Motor neuron (in vitro differentiated cells): ENCODE results near the gene ST8SIA6. TPM values are rescaled to one million over a fixed set of nuclear protein-coding genes. Genes with fewer than 3 reads are reported as not detected.
A peak's percentile ranks its signal among the peaks of the same experiment; 100 is the strongest.

Experiments
- ATAC-seq, 8 experiments: fragments of 200-7000 bp; cut with Tn5 transposase; replicated peaks in 6 of 8; 2 replicates each; pipeline ENCODE4 v1.8.0; 2021; ENCODE audit warnings: mild to moderate bottlenecking in 8 of 8, moderate library complexity in 8 of 8
- H3K27ac ChIP-seq, 2 donors: fragments of 250-450 bp; sonication (Bioruptor Pico); 2 replicates each; pipeline ENCODE4 v1.9.0; 2021; ENCODE audit warnings: antibody characterized with exemption in 2 of 2, mild to moderate bottlenecking in 2 of 2, moderate library complexity in 1 of 2
- H3K4me1 ChIP-seq, 2 donors: fragments of 250-450 bp; sonication (Bioruptor Pico); replicated peaks in 1 of 2; 2 replicates each; pipeline ENCODE4 v1.6.1; 2021; ENCODE audit warnings: antibody characterized with exemption in 2 of 2, mild to moderate bottlenecking in 2 of 2, moderate library complexity in 1 of 2
- H3K4me3 ChIP-seq, 5 donors: fragments of 250-450 bp; sonication (Bioruptor Pico); 2 replicates each; pipeline ENCODE4 v1.9.0; 2021; ENCODE audit warnings: antibody characterized with exemption in 5 of 5, mild to moderate bottlenecking in 5 of 5, moderate library complexity in 4 of 5
- WGBS, 10 experiments: fragments of 450-650 bp; shearing (Covaris generic); methylation state at CpG; one replicate each; pipeline ENCODE4 v1.0.0; 2022; 5-methylcytosine and 5-hydroxymethylcytosine counted together
- in situ Hi-C, 9 experiments: fragments of 400-800 bp; cut with MboI; loops; one replicate each; pipeline ENCODE4 v1.15.0; 2021; ENCODE audit warnings: low sequenced_read_pairs in 9 of 9, low pct_unique_long_range_greater_than_20kb in 2 of 9; ENCODE audit not compliant: unreplicated experiment in 9 of 9
- total RNA-seq, 8 experiments: library from RNA; unstranded; fragments of 300-600 nt; gene quantifications; 2 replicates each; pipeline versions ENCODE4 v1.2.3 to v1.2.4, GENCODE V29; 2022

Gene ST8SIA6
- total RNA-seq, 8 experiments from 2014 or later = 0.14 to 4.5 (median 0.24) TPM; not detected in 1

DNA sequence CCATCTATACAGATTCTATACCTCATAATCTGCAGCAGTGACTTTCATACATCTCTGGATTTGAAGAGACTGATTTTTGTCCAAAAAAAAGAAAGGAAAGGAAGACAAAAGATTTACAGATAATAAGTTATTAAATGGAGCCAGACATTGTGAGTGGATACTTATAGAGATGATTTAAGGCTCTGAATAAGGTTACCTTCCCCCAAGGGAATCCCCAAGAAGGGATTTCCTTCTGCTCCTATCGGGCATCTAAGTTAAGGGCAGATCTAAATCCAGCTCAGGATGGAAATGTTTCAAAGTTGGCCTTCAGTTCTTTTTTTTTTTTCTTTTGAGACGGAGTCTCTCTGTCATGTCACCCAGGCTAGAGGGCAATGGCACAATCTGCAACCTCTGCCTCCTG, 97.6 kb downstream of the ST8SIA6 start:
- Histone ChIP-seq H3K27ac (no peak overlapping the region), H3K4me3 (no peak overlapping the region), H3K4me1 (no peaks in the 10 kb centered on the region)
- in situ Hi-C loops = no loop called here
- WGBS, 10 experiments = 33 to 100% (median 80%) methylated on average over 1 to 2 of the region's 2 CpGs; no CpG with 5 or more reads in 1 of the 10 experiments
- ATAC-seq = no peak

DNA sequence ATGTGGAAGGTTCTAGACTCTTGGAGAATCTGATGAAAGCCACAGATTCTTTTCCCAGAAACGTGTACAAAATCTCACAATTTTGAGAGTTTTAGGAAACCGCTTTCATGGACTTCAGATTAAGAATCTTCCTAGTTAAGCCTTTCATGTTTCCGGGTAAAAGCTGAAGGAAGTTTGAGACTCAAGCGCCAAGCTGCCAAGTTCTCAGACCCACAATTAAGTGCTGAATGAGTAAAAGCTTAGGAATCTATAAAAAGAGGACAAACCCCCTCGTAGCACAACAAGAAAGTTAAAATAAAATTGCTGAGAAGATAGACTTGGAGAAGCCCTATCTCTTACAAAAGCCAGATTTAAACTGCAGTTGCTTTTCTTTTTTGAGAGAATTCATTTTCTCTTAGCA, 99.6 kb downstream of the ST8SIA6 start:
- 25 to 85% (median 69%) methylated on average over 2 to 5 of the region's 5 CpGs; no CpG with 5 or more reads in 1 of the 10 experiments for WGBS, 10 experiments
- in situ Hi-C loops = no loop called here
- Histone ChIP-seq H3K4me3 (no peak overlapping the region), H3K4me1 (no peaks in the 10 kb centered on the region), H3K27ac (no peak overlapping the region)
- ATAC-seq = no peak

DNA sequence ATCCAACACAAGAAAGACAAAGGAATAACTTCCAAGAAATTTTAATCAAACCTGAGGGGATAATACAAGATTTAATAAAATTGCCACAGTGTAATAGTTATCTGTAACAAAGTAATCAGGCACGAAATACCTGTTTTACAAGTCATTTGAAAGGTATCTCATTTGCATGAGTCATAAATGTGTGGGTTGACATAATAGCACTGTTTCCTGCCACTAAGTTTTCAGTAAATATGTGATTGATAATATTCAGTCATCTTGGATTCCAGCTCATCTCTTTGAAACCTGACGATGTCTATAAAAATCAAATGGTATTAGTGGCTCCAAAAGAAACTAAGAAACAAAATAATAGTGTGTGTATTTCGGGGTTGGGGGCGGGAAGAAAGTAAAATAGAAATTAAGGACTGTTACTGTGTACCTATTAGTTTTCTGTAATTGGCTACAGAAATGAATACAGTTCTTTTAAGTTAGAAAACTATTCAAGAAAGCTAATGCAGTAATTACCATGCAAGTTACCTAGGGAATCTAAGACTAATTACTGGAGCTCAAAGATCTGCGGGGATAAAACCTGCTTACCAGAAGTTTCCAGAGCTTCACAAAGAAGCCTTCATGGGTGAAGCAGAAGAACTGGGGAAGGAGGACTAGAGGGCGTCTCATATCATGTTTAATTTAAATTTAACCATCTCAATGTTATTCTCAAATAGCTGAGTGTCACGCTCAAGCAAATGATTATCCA, 100.7 kb downstream of the ST8SIA6 start:
- Histone ChIP-seq H3K4me1 (peaks cover 0 to under 1% of the 10 kb centered on the region in 2 donors), H3K27ac (no peak overlapping the region), H3K4me3 (no peak overlapping the region)
- no peak for ATAC-seq
- 26 to 92% (median 73%) methylated on average over 2 to 7 of the region's 7 CpGs for WGBS, 10 experiments
- in situ Hi-C loops = no loop called here

DNA sequence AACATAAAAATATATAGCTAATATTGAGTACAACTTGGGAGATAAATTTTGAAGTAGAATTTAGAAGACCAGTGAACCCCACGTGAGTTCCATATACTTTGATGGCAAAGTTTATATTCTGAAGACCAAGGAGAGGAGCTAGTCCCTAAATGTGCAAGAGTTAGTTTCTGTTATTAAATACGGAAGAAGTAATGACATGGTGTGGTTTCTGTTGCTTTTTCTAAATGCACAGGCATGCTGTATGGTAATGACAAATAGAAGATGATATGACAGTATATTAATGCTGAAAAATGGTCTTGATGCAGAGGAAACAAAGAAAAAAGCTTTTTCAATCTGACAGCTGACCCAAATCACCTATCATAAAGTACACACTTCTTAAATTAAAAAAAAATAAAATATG, 101.8 kb downstream of the ST8SIA6 start:
- Histone ChIP-seq H3K4me3 (no peak overlapping the region), H3K27ac (no peak overlapping the region), H3K4me1 (peaks cover 0 to 5% of the 10 kb centered on the region in 2 donors)
- in situ Hi-C loops = no loop called here
- no peak for ATAC-seq
- WGBS, 10 experiments = 50 to 100% (median 86%) methylated on average over 2 of the region's 2 CpGs

DNA sequence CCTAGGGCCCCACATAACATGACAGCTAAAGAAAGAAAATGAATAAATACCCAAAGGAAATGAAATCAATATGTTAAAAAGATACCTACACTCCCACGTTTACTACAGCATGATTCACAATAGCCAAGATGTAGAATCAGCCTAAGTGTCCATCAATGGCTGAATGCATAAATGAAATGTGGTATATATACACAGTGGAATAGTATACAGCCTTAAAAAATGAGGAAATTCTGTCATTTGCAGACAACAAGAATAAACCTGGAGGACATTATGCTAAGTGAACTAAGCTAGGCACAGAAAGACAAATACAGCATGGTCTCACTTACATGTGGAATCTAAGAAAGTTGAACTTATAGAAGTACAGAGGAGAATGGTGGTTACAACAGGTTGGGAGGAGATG, 102.9 kb downstream of the ST8SIA6 start:
- WGBS, 10 experiments = 0 to 64% (median 14%) methylated on average over 1 of the region's 1 CpG; no CpG with 5 or more reads in 3 of the 10 experiments
- Histone ChIP-seq H3K4me1 (peaks cover 0 to 5% of the 10 kb centered on the region in 2 donors), H3K27ac (no peak overlapping the region), H3K4me3 (no peak overlapping the region)
- in situ Hi-C loops = no loop called here
- no peak for ATAC-seq

DNA sequence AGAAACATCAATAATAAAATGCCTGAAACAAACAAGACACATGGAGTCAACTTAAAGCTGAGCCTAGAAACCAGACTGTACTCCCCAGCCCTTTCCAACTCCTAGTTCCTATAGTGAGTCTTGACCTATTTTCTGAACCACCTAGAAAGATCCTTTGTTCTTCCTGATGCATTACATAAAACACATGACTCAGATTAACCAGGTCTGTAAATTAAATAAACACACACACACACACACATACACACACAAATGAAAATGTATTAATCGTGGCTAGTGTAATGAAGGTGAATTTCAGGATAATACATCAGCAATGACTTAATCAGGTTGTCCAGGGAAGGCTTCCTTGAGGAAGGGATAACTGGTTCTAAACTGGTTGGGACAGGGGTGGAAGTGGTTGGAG, 104.7 kb downstream of the ST8SIA6 start:
- ATAC-seq = no peak
- in situ Hi-C loops = no loop called here
- no peak overlapping the region for H3K27ac ChIP-seq
- 38 to 100% (median 100%) methylated on average over 1 of the region's 1 CpG; no CpG with 5 or more reads in 3 of the 10 experiments for WGBS, 10 experiments
- H3K4me3 ChIP-seq = no peak overlapping the region
- H3K4me1 ChIP-seq = peaks cover 0 to 5% of the 10 kb centered on the region in 2 donors

DNA sequence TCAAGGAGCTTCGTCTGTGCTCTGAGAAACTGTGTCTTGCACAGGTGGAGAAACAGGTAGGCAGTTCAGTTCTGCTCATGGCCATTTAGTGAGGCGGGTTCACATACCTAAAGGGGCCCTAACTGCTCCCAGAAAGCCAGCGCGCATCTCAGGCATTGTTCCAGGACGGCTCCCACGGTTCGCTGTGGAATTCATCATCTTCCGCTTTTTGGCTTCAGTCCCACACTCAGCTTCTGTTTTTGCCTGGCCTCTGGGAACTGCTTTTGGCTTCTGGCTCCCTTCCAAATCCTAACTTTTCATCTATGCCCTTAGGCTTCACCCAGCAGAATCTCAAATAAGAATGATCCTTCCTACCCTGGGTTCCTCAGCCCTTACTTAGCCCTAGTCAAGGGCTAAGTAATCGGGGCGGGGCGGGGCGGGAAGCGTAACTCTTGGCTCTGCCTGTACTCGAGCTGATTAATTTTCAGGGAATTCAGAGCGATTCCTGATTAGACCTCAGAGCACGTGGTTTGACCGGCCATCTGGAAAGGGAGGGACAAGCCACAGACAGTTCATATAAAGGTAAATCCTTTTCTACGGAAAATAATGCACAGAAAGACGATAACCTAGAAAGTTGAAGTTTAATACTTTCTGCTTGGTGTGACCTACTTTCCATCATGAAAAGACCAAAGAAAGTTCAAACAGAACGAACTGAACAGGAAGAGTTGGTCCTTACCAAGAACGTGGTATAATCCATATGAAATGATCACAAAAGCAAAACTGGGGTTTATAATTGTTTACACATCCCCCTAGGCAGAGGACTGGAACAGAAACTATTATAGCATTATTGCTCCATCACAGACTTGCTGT, 105.7 kb downstream of the ST8SIA6 start:
- H3K4me3 ChIP-seq = no peak overlapping the region
- peaks cover 0 to 5% of the 10 kb centered on the region in 2 donors for H3K4me1 ChIP-seq
- no peak overlapping the region for H3K27ac ChIP-seq
- peak in 5 of 8 experiments; percentile 19 to 98 (median 96) for ATAC-seq
- in situ Hi-C loops = no loop called here
- 0 to 88% (median 70%) methylated on average over 2 to 15 of the region's 21 CpGs for WGBS, 10 experiments

DNA sequence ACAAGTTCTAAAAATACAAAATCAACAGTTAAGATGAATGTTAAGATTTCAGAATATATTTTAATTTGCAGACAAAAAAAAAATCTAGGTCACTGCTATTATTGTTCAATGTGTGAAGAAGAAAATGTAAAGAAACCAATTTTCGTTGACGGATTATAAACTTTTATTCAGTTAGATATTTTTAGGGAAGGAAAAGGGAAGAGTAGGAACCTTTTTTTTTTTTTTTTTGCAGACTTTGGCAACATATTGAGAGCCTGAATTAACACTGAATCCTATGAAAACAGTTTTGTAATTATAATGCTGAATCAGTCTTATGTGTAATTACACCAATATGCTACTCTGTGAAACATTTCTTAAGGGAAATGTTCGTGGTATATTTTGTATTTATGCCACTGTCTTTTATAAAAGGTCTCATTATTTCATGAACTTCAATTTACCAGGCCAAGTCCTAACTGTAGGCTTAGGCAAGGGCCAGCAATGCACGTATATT, 106.3 kb downstream of the ST8SIA6 start:
- in situ Hi-C loops = no loop called here
- H3K4me1 ChIP-seq = peaks cover 0 to 5% of the 10 kb centered on the region in 2 donors
- no peak for ATAC-seq
- H3K4me3 ChIP-seq = no peak overlapping the region
- WGBS, 10 experiments = 6 to 87% (median 63%) methylated on average over 2 to 4 of the region's 4 CpGs
- H3K27ac ChIP-seq = no peak overlapping the region

DNA sequence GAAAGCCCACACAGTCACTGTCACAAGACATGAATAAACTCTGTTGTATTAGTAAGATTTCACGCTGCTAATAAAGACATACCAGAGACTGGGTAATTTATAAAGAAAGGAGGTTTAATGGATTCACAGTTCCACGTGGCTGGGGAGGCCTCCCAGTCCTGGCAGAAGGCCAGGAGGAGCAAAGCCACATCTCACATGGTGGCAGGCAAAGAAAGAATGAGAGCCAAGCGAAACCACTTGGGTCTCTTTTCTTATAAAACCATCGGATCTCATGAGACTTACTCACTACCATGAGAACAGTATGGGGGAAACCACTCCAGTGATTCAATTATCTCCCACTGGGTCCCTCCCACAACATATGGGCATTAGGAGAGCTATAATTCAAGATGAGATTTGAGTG, 110.2 kb downstream of the ST8SIA6 start:
- Histone ChIP-seq H3K4me3 (no peak overlapping the region), H3K4me1 (peaks cover 0 to 5% of the 10 kb centered on the region in 2 donors), H3K27ac (no peak overlapping the region)
- in situ Hi-C loops = no loop called here
- 0 to 77% (median 45%) methylated on average over 1 to 4 of the region's 4 CpGs; no CpG with 5 or more reads in 3 of the 10 experiments for WGBS, 10 experiments
- ATAC-seq = peak in 1 of 8 experiments; percentile 23

DNA sequence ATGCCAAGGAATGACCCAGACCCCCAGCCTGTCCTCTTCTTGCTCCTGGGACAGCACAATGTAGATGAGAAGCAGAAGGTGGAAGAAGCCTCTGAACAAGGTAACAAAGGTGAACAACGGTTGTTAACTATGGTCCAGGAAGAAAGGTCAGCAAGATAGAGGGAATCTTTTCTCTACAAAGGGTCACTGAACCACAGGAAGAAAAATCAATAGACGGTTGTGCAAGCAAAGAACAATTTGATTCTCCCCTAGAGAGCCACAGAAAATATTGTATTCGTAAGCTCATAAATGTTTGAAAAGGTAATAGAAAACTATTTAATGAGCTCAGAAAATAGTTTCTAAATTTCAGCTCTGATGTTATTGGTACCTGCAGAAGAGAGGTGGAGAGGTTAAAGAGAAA, 111.3 kb downstream of the ST8SIA6 start:
- H3K4me1 ChIP-seq = no peaks in the 10 kb centered on the region
- no peak overlapping the region for H3K27ac ChIP-seq
- in situ Hi-C loops = no loop called here
- H3K4me3 ChIP-seq = no peak overlapping the region
- WGBS, 10 experiments = 31 to 94% (median 75%) methylated on average over 2 to 3 of the region's 3 CpGs
- no peak for ATAC-seq

DNA sequence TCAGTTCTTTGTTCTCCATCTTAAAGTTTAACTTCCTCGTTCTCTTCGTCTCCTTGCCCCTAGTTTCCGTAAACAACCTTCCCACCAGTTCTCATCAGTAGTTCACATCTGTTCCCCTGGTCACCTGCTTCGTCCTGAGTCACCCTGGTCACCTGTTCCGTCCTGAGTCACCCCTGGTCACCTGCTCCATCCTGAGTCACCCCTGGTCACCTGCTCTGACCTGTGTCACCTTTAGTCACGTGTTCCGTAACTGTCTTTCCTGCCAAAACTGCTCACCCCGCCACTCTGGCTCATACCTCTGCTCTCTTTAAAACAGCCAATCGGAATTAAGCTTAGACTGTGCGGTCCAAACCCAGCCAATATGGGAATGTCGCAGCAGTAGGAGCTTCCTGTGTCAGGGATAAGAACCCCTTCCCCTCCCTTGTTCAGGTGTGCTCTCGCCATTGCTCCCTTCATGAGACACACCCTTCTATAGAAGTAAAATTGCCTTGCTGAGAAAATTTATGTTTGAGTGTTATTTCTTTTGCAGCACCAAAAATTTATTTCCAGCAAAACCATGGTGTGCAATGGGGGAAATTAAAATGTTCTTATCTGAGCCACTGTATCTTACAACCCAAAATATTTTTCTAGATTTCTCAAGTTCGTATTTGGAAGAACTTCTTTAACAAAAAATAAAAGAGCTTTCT, 114.1 kb downstream of the ST8SIA6 start:
- H3K4me1 ChIP-seq = no peaks in the 10 kb centered on the region
- H3K27ac ChIP-seq = no peak overlapping the region
- no peak overlapping the region for H3K4me3 ChIP-seq
- 47 to 90% (median 78%) methylated on average over 2 to 12 of the region's 13 CpGs for WGBS, 10 experiments
- in situ Hi-C loops = no loop called here
- no peak for ATAC-seq

DNA sequence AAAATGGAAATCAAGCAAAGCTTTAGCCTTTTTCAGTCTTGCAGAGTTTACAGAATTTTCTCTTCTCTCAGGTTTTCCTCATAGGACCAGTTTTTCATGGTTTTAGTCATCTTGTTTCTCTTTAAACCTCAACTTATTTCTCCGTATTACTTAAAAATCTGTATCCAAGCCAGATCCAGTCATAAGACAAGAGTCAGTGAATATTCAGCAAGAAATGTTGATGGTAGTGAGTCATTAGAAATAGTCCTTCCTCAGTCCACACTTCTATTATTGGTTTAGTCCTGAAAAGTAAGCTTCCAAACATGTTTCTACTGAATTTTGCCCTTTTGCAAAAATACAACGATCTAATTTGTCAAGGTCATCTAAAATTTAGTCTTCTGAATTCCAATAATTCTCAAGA, 119.3 kb downstream of the ST8SIA6 start:
- Histone ChIP-seq H3K27ac (no peak overlapping the region), H3K4me3 (no peak overlapping the region), H3K4me1 (no peaks in the 10 kb centered on the region)
- ATAC-seq = peak in 2 of 8 experiments; percentile 93 to 95
- in situ Hi-C loops = no loop called here
- 3 to 100% (median 90%) methylated on average over 1 to 2 of the region's 2 CpGs for WGBS, 10 experiments

DNA sequence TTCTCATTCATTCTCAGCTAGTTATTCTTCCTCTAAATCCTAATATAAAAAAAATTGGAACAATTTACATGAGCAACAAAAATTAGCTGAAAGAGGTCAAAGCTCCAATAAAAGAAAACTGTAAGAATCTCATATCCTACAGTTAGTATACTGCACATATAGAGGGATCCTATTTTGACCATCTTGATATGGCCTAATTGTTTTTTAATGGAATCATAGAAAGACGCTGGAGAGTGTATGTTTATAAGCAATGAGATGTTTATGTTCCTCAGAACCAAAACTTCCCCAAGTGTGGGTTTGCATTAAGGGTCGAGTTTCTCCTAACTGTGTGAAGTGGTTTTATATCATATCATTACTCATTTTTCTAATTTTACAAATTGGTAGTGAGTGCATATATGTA, 123.9 kb downstream of the ST8SIA6 start:
- no peak for ATAC-seq
- WGBS, 10 experiments = 29 to 100% (median 67%) methylated on average over 1 to 2 of the region's 2 CpGs; no CpG with 5 or more reads in 1 of the 10 experiments
- in situ Hi-C loops = no loop called here

More for the DNA sequence above, 123.9 kb downstream of the ST8SIA6 start:
- Histone ChIP-seq H3K4me1 (peaks cover 0 to 2% of the 10 kb centered on the region in 2 donors), H3K27ac (no peak overlapping the region), H3K4me3 (no peak overlapping the region)
